Spinal cord (tissue), 10 donors: ENCODE data around the gene OLFML2B. TPM values are rescaled to one million over a fixed set of nuclear protein-coding genes. Genes with fewer than 3 reads are reported as not detected.

ENCODE experiments used
- DNase-seq, 6 donors: peaks; one replicate each; pipeline versions ENCODE4 v3.0.0 to v3.0.0-alpha.2; 2013 to 2015; ENCODE audit warnings: low spot score in 6 of 6, low read depth in 4 of 6
- H3K27ac ChIP-seq: one replicate; pipeline ENCODE4 v1.5.1; 2013; ENCODE audit warnings: low read depth, low read length, control low read depth
- H3K27me3 ChIP-seq: one replicate; pipeline ENCODE4 v1.6.1; 2013; ENCODE audit warnings: low read length; ENCODE audit not compliant: control insufficient read depth, insufficient read depth
- H3K36me3 ChIP-seq: one replicate; pipeline ENCODE4 v1.6.1; 2013; ENCODE audit warnings: low read length; ENCODE audit not compliant: control insufficient read depth, insufficient read depth
- H3K4me1 ChIP-seq: one replicate; pipeline ENCODE4 v1.6.1; 2013; ENCODE audit warnings: low read length; ENCODE audit not compliant: control insufficient read depth, insufficient read depth
- H3K4me3 ChIP-seq: one replicate; pipeline ENCODE4 v1.5.1; 2013; ENCODE audit warnings: low read depth, low read length, control low read depth
- H3K9me3 ChIP-seq: one replicate; pipeline ENCODE4 v1.6.1; 2013; ENCODE audit warnings: low read length; ENCODE audit not compliant: control insufficient read depth, insufficient read depth
- WGBS: methylation state at CpG from one replicate; pipeline ENCODE4 v1.1.5; 2013; ENCODE audit warnings: missing lambda C conversion rate; ENCODE audit not compliant: insufficient coverage; 5-methylcytosine and 5-hydroxymethylcytosine counted together
- polyA plus RNA-seq, 2 donors: library from polyadenylated mRNA; unstranded; fragments of 120-200 nt; gene quantifications; one replicate each; pipeline ENCODE4 v1.2.1, GENCODE V29; 2013; ENCODE audit not compliant: insufficient read length in 2 of 2
- total RNA-seq, 2 donors: library from RNA; depleted of rRNA in 1 of 2; stranded (reverse); fragments of 120-200 nt in 1 of 2; fragments of >200 nt in 1 of 2; gene quantifications; one replicate each; pipeline versions ENCODE4 v1.2.3 to v1.2.4, GENCODE V29; 2013 to 2014
- donor health status: healthy.

OLFML2B gene
- total and polyA plus RNA-seq, 4 donors, result 13.7 to 64.5 (median 25.2) TPM

DNA sequence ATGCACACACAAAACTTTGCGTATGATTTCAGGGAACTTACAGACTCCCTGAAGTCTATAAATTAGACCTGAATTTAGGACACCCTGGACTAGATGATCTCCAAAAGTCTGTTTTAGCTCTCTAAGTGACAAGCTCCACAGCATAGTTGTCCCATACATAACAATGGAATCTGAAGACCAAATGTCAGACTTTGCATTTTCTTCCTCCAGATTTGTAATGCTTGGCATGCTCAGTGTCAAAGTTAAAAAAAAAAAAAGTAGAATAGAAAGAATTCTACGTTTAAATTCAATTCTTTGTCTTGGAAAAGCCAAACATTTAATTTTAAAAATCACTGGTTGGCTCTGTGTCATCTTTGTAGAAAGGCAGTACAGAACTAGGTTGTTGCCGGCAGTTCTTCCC, 66.7 kb downstream of the OLFML2B start:
- Histone ChIP-seq H3K27me3 (no peaks in the 10 kb centered on the region), H3K36me3 (peaks cover 8% of the 10 kb centered on the region), H3K4me1 (peaks cover 3% of the 10 kb centered on the region), H3K4me3 (no peak overlapping the region), H3K9me3 (no peaks in the 10 kb centered on the region), H3K27ac (no peak overlapping the region)
- DNase-seq, result no peak
- WGBS, result 90% methylated on average over 1 of the region's 3 CpGs

DNA sequence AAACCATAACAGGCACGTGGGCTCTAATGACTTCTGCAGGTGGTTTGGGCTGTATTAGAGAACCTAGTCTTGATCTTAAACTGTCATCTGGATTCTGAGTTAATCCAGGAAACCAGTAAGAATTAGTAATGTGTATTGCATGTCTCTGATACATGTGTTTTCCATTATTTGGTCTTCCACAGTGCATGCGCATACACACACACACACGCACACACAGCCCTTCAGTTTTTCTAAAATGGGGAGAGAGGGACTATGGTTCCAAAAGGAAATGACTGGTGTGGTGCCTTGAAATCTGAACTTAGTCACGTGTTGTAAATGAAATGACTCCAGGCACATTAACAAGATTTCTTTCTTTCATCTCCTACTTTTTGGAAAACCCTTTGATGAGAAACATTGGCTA, 67.6 kb downstream of the OLFML2B start:
- DNase-seq, result no peak
- peaks cover 2% of the 10 kb centered on the region for H3K4me1 ChIP-seq
- H3K36me3 ChIP-seq, result peaks cover 7% of the 10 kb centered on the region
- H3K27me3 ChIP-seq, result no peaks in the 10 kb centered on the region
- WGBS, result 80% methylated on average over 1 of the region's 4 CpGs
- H3K9me3 ChIP-seq, result no peaks in the 10 kb centered on the region
- H3K27ac ChIP-seq, result no peak overlapping the region
- H3K4me3 ChIP-seq, result no peak overlapping the region

DNA sequence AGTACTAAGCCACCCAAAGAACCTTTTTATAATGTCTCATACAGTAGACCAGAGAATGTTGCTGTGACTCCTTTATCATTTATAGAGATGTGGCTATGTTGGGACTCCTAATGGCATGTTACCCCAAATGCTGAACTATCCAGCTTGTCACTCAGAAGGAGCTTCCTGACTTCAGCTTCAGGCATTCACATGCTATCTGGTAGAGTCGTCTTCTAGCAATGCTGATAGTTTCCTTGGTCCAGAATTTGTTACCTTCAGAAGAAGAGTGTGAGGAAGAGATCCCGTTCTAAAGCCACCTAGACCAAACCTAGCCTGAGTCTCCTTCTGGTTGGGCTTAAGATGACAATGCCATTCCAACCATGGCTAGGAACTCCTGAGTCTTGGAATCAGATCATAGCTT, 68.1 kb downstream of the OLFML2B start:
- WGBS, result 88% methylated on average over 1 of the region's 2 CpGs
- H3K27ac ChIP-seq, result no peak overlapping the region

GRCh38 chr1:161954466-161954865, 69.2 kb downstream of the OLFML2B start:
- no peak overlapping the region for H3K27ac ChIP-seq
- H3K4me1 ChIP-seq, result no peaks in the 10 kb centered on the region
- DNase-seq, result no peak
- H3K27me3 ChIP-seq, result no peaks in the 10 kb centered on the region
- no peaks in the 10 kb centered on the region for H3K9me3 ChIP-seq
- H3K36me3 ChIP-seq, result peaks cover 5% of the 10 kb centered on the region
- H3K4me3 ChIP-seq, result no peak overlapping the region

More for the DNA sequence above, 68.1 kb downstream of the OLFML2B start:
- peaks cover 6% of the 10 kb centered on the region for H3K36me3 ChIP-seq
- H3K9me3 ChIP-seq, result no peaks in the 10 kb centered on the region
- H3K27me3 ChIP-seq, result no peaks in the 10 kb centered on the region
- no peaks in the 10 kb centered on the region for H3K4me1 ChIP-seq
- no peak overlapping the region for H3K4me3 ChIP-seq
- no peak for DNase-seq

DNA sequence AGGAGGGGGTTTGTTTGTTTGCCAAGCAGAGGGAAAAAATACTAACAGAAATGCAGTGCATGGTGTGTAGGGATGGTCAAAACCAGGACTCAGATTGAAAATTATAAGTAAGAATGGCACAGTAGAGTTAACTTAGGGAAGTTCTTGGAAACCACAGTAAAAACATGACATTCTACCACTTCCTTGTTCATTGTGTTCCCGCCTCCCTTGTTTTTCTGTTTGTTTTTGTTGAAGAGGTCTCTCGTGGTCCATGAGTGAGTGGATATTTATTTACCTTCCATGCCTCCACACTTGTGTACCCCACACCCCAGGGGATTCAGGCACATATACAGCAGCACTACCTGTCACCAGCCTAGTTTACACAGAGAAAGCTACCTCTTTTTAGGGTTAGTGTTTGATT, 69.6 kb downstream of the OLFML2B start:
- WGBS, result no CpG with 5 or more reads among the region's 2 CpGs
- H3K27ac ChIP-seq, result no peak overlapping the region

GRCh38 chr1:161953256-161953920, 70.3 kb downstream of the OLFML2B start:
- 80% methylated on average over 4 of the region's 5 CpGs for WGBS
- H3K27ac ChIP-seq, result no peak overlapping the region

More for the DNA sequence above, 69.6 kb downstream of the OLFML2B start:
- Histone ChIP-seq H3K36me3 (peaks cover under 1% of the 10 kb centered on the region), H3K4me1 (no peaks in the 10 kb centered on the region), H3K4me3 (no peak overlapping the region), H3K9me3 (no peaks in the 10 kb centered on the region), H3K27me3 (no peaks in the 10 kb centered on the region)
- no peak for DNase-seq

GRCh38 chr1:161952607-161953172, 71.0 kb downstream of the OLFML2B start:
- no peaks in the 10 kb centered on the region for H3K27me3 ChIP-seq
- H3K27ac ChIP-seq, result no peak overlapping the region
- H3K4me1 ChIP-seq, result no peaks in the 10 kb centered on the region
- no peak for DNase-seq
- no peaks in the 10 kb centered on the region for H3K36me3 ChIP-seq
- WGBS, result 100% methylated on average over 1 of the region's 3 CpGs
- no peaks in the 10 kb centered on the region for H3K9me3 ChIP-seq
- H3K4me3 ChIP-seq, result no peak overlapping the region

More at GRCh38 chr1:161953256-161953920, 70.3 kb downstream of the OLFML2B start:
- Histone ChIP-seq H3K4me1 (no peaks in the 10 kb centered on the region), H3K36me3 (no peaks in the 10 kb centered on the region), H3K27me3 (no peaks in the 10 kb centered on the region), H3K4me3 (no peak overlapping the region), H3K9me3 (no peaks in the 10 kb centered on the region)
- no peak for DNase-seq

DNA sequence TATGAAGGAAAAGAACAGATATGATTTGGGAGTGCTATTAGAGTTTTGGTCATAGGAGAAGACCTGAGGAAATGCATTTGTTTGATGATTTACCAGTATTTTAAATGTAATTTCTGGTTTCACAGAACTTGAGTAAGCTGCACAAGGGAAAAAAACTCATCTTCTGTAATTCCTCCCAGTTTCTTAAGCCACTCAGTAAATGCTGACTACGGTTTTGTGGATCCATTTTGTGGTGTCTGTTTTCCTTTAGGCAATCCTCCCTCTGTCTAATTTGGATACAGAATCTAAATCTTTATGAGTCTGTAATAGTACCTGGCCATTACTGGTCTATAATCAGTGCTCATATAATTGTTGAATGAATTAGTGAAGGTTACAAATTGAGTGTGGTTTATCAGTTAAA, 72.0 kb downstream of the OLFML2B start:
- no peaks in the 10 kb centered on the region for H3K27me3 ChIP-seq
- no peaks in the 10 kb centered on the region for H3K9me3 ChIP-seq
- H3K36me3 ChIP-seq, result no peaks in the 10 kb centered on the region
- DNase-seq, result no peak
- WGBS, result no CpG with 5 or more reads among the region's 1 CpG
- H3K27ac ChIP-seq, result no peak overlapping the region
- H3K4me3 ChIP-seq, result no peak overlapping the region
- H3K4me1 ChIP-seq, result no peaks in the 10 kb centered on the region

DNA sequence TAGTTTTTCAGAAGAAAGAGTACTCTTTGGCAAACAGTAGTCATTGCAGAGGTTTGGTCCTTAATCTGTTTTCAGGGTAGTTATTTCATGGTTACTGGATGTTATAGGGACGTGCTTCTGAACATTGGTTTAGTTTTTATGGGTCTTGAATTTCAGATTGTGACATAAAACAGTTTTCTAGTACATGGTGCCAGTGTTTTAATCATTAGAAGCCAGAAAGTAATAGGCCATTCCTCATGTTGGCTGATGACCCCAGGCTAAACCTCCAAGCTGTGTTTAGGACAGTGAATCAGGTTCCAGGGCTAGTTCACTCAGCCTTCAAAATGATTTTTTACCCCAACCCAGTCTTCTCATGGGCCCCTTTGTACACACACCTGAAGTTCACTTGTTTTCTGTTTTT, 73.3 kb downstream of the OLFML2B start:
- H3K27me3 ChIP-seq, result no peaks in the 10 kb centered on the region
- no peak for DNase-seq
- no peak overlapping the region for H3K27ac ChIP-seq
- no peak overlapping the region for H3K4me3 ChIP-seq
- no peaks in the 10 kb centered on the region for H3K9me3 ChIP-seq
- no peaks in the 10 kb centered on the region for H3K4me1 ChIP-seq
- H3K36me3 ChIP-seq, result no peaks in the 10 kb centered on the region
- WGBS, result 57% methylated on average over 1 of the region's 1 CpG

DNA sequence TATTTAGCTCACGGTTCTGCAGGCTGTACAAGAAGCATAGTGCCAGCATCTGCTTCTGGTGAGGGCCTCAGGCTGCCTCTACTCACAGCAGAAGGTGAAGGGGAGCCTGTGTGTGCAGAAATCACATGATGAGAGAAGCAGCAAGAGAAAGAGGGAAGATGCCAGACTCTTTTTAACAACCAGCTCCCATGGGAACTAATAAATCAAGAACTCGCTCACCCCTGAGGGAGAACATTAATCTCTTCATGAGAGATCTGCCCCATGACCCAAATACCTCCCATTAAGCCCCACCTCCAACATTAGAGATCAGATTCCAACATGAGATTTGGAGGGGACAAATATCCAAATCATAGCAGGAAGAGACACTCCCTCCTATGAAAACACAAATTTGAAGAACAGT, 74.1 kb downstream of the OLFML2B start:
- Histone ChIP-seq H3K9me3 (no peaks in the 10 kb centered on the region), H3K4me3 (no peak overlapping the region), H3K36me3 (no peaks in the 10 kb centered on the region), H3K27ac (no peak overlapping the region), H3K27me3 (no peaks in the 10 kb centered on the region), H3K4me1 (no peaks in the 10 kb centered on the region)
- 100% methylated on average over 1 of the region's 2 CpGs for WGBS
- no peak for DNase-seq
